Activated CD8-positive, alpha-beta memory T cell treated with anti-CD3 and anti-CD28 coated beads, Interleukin-2, amount 10 ng/mL, durations not matched to agents 7 days and 5 days (primary cell): ENCODE results near the gene NRL. TPM values are rescaled to one million over a fixed set of nuclear protein-coding genes. Genes with fewer than 3 reads are reported as not detected.

Experiments used
- ATAC-seq: fragments of 150-1000 bp; cut with Tn5 transposase; one replicate; pipeline ENCODE4 v1.10.0; 2021; ENCODE audit warnings: moderate library complexity
- CTCF ChIA-PET: fragments of 350-600 bp; sonication (Branson Sonifier 250); formaldehyde crosslinking; loops from one replicate; lab custom pipeline; 2021; ENCODE audit warnings: antibody characterized with exemption; lab: Charles Lee
- DNase-seq: peaks from one replicate; pipeline ENCODE4 v3.0.0-alpha.2; 2020
- H3K27ac Mint-ChIP-seq: one replicate; pipeline ENCODE4 v1.8.0; 2021; ENCODE audit warnings: mild to moderate bottlenecking, mixed read lengths
- H3K27me3 Mint-ChIP-seq: one replicate; pipeline ENCODE4 v1.8.0; 2021; ENCODE audit warnings: mixed read lengths
- H3K36me3 Mint-ChIP-seq: one replicate; pipeline ENCODE4 v1.8.0; 2021; ENCODE audit warnings: mild to moderate bottlenecking, mixed read lengths
- H3K4me1 Mint-ChIP-seq: one replicate; pipeline ENCODE4 v1.8.0; 2021; ENCODE audit warnings: mixed read lengths
- H3K4me3 Mint-ChIP-seq: one replicate; pipeline ENCODE4 v1.8.0; 2021; ENCODE audit warnings: mild to moderate bottlenecking, moderate library complexity, mixed read lengths
- H3K9me3 Mint-ChIP-seq: one replicate; pipeline ENCODE4 v1.8.0; 2022; ENCODE audit warnings: low read depth, mixed read lengths
- total RNA-seq, 2 experiments: library from RNA; stranded (reverse); gene quantifications; one replicate each; pipeline ENCODE4 v1.2.3, GENCODE V29; 2021

The NRL gene
- total RNA-seq, 2 experiments from 2014 or later, result 2.6 to 3.2 TPM

DNA sequence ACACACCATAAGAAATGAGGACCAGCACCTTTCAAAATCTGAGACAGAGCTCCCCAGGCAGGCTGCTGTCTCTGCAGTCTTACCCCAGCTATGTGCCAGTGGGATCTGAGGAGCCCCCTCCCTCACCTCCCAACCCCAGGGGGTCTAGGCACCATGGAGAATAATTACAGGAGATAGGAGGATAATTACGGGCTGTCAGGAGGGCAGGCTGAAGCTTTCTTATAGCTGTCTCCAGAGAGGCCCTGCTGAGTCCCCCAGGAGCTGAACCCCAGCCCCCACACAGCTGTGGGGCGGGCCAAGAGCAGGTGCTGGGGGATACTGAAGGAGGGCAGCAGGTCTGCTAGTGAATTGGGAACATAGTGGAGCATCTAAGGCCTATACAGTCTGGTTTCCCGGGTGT, 36.6 kb downstream of the NRL start:
- Mint-ChIP-seq H3K9me3 (no peaks in the 10 kb centered on the region), H3K27ac (no peak overlapping the region), H3K4me1 (peaks cover 28% of the 10 kb centered on the region), H3K36me3 (no peaks in the 10 kb centered on the region), H3K27me3 (no peaks in the 10 kb centered on the region), H3K4me3 (no peak overlapping the region)
- DNase-seq, result no peak
- CTCF ChIA-PET, result interaction anchor here (0.6 to 1.0 kb wide), 2 partner anchors 12 to 29 kb away, joined by 3 to 5 read pairs; no protein-coding TSS in a partner anchor
- ATAC-seq, result no peak

DNA sequence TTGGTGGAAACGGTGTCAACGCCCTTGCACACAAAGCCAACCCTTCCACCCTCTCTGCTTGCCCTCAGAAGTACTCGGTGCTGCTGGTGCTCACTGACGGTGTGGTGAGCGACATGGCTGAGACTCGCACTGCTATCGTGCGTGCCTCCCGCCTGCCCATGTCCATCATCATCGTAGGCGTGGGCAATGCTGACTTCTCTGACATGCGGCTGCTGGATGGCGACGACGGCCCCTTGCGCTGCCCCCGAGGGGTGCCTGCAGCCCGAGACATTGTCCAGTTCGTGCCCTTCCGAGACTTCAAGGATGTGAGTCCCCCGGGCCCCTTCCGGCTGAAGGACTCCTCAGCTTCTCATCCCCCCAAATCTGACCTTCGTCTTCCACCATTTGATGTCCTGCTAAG, 37.7 kb downstream of the NRL start:
- H3K9me3 Mint-ChIP-seq, result no peaks in the 10 kb centered on the region
- no peaks in the 10 kb centered on the region for H3K36me3 Mint-ChIP-seq
- no peak for ATAC-seq
- peaks cover 27% of the 10 kb centered on the region for H3K4me1 Mint-ChIP-seq
- no peak overlapping the region for H3K4me3 Mint-ChIP-seq
- CTCF ChIA-PET, result interaction anchor here (1.1 kb wide), 1 partner anchor 14 kb away, joined by 3 read pairs; no protein-coding TSS in a partner anchor
- H3K27me3 Mint-ChIP-seq, result no peaks in the 10 kb centered on the region
- DNase-seq, result no peak
- H3K27ac Mint-ChIP-seq, result no peak overlapping the region

DNA sequence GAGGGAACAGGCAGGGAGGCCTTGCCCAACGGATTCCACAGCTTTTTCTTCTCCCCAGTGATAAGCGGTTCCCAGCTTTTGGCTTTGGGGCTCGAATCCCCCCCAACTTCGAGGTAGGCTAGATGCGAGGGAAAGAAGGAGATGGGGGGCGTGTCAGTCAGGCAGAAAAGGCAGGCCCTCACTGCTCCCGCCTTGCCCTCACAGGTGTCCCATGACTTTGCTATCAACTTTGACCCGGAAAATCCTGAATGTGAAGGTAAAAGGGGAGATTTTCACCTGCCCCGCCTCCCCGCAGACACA, 38.5 kb downstream of the NRL start:
- H3K27ac Mint-ChIP-seq, result no peak overlapping the region

DNA sequence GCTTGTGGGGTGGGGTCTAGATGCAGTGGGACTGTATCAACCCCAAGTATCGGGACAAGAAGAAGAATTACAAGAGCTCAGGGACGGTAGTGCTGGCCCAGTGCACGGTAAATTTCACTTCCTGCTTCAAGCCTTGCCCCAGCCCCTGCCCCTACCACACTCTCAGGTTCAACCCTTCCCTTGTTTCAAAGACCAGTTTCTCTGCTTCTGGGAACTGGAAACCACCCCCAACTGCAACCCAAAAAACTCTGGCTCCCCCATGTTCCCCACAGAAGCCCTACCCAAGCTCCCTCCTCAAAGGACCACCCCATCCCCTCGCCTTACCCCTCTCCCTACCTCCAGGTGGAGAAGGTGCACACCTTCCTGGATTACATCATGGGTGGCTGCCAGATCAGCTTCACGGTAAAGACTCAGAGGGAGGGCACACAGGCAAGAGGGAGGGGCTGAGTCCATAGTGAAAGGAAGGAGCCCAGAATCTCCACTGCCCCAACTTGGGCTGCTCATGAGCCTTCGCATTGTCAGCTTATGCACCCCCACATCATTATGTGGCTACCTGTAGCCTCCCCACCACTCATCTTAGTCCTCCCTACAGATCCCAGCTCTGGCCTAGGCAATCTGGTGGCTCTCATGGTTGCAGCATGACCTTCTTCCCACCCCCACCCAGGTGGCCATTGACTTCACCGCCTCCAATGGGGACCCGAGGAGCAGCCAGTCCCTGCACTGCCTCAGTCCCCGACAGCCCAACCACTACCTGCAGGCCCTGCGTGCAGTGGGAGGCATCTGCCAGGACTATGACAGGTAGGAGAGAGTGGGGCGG, 39.1 kb downstream of the NRL start:
- Mint-ChIP-seq H3K9me3 (no peaks in the 10 kb centered on the region), H3K27ac (no peak overlapping the region), H3K27me3 (no peaks in the 10 kb centered on the region), H3K4me3 (no peak overlapping the region), H3K36me3 (no peaks in the 10 kb centered on the region), H3K4me1 (peaks cover 24% of the 10 kb centered on the region)
- DNase-seq, result no peak
- CTCF ChIA-PET, result interaction anchor here (1.4 to 2.2 kb wide), 2 partner anchors 15 to 32 kb away, joined by 7 to 9 read pairs; no protein-coding TSS in a partner anchor
- ATAC-seq, result no peak

More for the DNA sequence above, 38.5 kb downstream of the NRL start:
- Mint-ChIP-seq H3K4me3 (no peak overlapping the region), H3K4me1 (peaks cover 24% of the 10 kb centered on the region), H3K27me3 (no peaks in the 10 kb centered on the region), H3K36me3 (no peaks in the 10 kb centered on the region), H3K9me3 (no peaks in the 10 kb centered on the region)
- ATAC-seq (no peak), DNase-seq (no peak)
- CTCF ChIA-PET, result interaction anchor here (1.1 to 1.4 kb wide), 2 partner anchors 15 to 32 kb away, joined by 3 to 7 read pairs; no protein-coding TSS in a partner anchor

DNA sequence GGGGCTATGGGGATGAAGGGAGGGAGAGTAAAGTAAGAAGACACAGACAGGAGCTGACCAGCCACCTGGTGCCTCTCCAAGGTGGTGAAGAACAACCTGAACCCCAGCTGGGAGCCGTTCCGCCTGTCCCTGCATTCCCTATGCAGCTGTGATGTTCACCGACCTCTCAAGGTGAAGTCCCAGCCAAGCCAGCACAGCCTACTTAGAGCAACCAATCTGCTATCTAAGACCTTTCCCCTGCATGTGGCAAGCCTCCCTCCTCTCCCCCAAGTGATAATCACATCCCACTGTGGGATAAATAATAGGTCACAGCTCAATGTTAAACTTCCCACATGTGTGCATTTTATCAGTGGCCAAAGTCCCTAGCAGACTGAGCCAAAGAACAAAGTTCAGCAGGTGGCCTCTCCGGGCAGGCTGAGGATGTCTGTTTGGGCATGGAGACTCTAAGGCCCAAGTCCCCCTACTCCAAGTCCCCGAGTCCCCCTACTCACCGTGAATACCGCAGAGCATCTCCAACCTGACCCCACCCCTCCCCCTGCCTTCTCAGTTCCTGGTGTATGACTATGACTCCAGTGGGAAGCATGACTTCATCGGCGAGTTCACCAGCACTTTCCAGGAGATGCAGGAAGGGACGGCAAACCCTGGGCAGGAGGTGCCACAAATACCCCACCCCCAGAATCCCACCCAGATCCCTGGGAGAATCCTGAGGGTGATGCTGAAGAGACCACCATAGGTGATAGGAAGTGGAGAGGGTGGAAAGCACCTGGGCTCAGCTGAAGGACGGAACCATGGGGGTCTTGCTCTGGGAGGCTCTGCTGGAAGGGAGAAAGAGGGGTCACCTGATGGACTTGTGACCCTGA, 39.9 kb downstream of the NRL start:
- Mint-ChIP-seq H3K4me3 (no peak overlapping the region), H3K9me3 (no peaks in the 10 kb centered on the region), H3K27ac (no peak overlapping the region), H3K4me1 (peaks cover 18% of the 10 kb centered on the region), H3K36me3 (no peaks in the 10 kb centered on the region), H3K27me3 (peaks cover 3% of the 10 kb centered on the region)
- CTCF ChIA-PET, result interaction anchor here (1.0 to 2.2 kb wide), 4 partner anchors 15 to 33 kb away, joined by 3 to 9 read pairs (median 6); no protein-coding TSS in a partner anchor
- DNase-seq, result no peak
- ATAC-seq, result no peak

DNA sequence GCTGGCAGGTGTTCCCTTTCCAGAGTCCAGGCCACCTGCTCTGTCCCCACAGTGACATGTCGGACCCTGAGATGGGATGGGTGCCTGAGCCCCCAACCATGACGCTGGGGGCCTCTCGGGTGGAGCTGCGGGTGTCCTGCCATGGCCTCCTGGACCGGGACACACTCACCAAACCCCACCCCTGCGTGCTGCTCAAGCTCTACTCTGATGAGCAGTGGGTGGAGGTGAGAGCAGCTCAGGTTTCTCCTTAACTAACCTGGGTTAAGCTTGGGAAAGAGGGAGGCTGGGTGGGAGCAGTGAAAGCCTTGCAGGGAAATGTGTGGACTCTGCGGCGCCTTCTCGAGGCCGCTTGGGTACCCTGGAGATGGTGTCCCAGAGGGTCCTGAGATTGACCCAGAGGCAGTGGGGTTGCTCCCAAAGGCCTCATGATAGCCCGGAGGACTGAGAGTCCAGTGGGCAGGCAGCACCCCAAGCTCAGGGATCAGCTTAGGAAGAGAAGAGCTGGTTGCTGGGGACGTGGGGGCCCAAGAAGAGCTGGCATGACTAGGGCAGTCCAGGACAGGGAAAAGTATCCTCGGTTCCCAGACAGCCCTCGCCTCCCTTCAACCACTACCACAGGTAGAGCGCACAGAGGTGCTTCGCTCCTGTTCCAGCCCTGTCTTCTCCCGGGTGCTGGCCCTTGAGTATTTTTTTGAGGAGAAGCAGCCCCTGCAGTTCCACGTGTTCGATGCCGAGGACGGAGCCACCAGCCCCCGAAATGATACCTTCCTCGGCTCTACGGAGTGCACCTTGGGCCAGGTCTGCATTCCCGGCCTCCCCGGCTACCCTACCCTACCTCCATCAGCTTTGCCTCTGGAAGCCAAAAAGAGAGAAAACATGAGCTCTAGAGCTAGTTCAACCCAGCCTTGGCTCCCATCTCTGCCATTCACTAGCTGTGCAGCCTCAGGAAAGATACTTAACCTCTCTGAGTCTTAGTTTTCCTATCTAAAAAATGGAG, 41.6 kb downstream of the NRL start:
- Mint-ChIP-seq H3K9me3 (no peaks in the 10 kb centered on the region), H3K27ac (no peak overlapping the region), H3K4me1 (peaks cover 18% of the 10 kb centered on the region), H3K27me3 (peaks cover 3% of the 10 kb centered on the region), H3K36me3 (no peaks in the 10 kb centered on the region), H3K4me3 (no peak overlapping the region)
- no peak for ATAC-seq
- CTCF ChIA-PET, result interaction anchor here (0.8 to 1.2 kb wide), 5 partner anchors 15 to 35 kb away, joined by 3 to 4 read pairs (median 3); no protein-coding TSS in a partner anchor
- DNase-seq, result no peak

DNA sequence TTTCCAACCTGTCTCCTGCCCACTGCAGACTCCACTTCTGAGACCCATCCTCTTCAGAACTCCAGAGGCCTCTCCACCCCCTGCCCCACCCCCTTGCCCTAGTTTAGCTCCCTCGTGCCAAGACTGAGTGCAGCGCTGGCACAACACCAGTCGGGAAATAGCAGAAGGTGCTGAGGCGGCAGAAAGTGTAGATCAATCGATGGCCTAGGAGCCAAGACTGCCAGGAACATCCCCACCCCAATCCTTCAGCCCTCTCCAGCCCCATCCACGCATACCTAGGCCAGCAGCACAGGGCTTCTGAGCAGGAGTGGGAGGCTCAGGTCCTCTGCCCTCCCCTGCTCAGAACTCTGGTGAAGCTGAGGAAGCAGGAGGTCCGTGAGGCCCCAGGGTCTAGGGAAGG, 42.3 kb downstream of the NRL start:
- H3K27me3 Mint-ChIP-seq, result peaks cover 3% of the 10 kb centered on the region
- H3K4me3 Mint-ChIP-seq, result no peak overlapping the region
- peaks cover 18% of the 10 kb centered on the region for H3K4me1 Mint-ChIP-seq
- no peaks in the 10 kb centered on the region for H3K9me3 Mint-ChIP-seq
- H3K36me3 Mint-ChIP-seq, result no peaks in the 10 kb centered on the region
- H3K27ac Mint-ChIP-seq, result no peak overlapping the region
- DNase-seq (no peak), ATAC-seq (no peak)
- CTCF ChIA-PET, result interaction anchor here (0.7 to 1.0 kb wide), 4 partner anchors 11 to 36 kb away, joined by 3 read pairs; no protein-coding TSS in a partner anchor

DNA sequence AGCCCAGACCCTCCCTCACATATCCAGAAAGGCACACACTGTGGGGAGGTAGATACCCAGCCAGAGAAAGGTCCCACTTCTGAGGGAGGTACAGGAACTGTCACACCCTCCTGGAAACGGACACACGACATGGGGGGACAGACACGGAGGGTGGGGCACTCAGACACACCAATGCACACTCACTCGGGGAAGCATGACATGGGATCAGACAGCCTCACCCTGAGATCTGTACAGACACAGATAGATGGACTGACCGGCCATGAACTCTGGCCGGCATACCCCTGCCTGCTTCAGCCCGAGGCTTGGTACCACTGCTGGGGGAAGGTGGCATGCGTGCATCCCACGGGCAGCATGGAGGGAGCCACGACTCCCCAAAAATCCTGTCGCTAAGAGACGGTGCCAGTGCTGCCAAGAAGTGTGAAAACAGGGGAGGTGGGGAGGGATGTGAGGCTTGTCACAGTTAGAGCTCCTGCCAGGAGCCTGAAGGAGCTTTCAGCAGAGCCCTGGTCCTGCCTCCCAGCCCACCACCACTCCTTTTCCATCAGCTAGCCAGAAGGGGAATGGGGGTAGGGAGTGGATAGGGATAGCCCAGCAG, 42.8 kb downstream of the NRL start:
- DNase-seq, result no peak
- peaks cover 3% of the 10 kb centered on the region for H3K27me3 Mint-ChIP-seq
- H3K4me3 Mint-ChIP-seq, result no peak overlapping the region
- H3K4me1 Mint-ChIP-seq, result peaks cover 18% of the 10 kb centered on the region
- H3K36me3 Mint-ChIP-seq, result no peaks in the 10 kb centered on the region
- H3K27ac Mint-ChIP-seq, result no peak overlapping the region
- H3K9me3 Mint-ChIP-seq, result no peaks in the 10 kb centered on the region
- CTCF ChIA-PET, result interaction anchor here (0.7 to 1.8 kb wide), 4 partner anchors 8 to 18 kb away, joined by 3 to 5 read pairs (median 3); no protein-coding TSS in a partner anchor
- ATAC-seq, result no peak

DNA sequence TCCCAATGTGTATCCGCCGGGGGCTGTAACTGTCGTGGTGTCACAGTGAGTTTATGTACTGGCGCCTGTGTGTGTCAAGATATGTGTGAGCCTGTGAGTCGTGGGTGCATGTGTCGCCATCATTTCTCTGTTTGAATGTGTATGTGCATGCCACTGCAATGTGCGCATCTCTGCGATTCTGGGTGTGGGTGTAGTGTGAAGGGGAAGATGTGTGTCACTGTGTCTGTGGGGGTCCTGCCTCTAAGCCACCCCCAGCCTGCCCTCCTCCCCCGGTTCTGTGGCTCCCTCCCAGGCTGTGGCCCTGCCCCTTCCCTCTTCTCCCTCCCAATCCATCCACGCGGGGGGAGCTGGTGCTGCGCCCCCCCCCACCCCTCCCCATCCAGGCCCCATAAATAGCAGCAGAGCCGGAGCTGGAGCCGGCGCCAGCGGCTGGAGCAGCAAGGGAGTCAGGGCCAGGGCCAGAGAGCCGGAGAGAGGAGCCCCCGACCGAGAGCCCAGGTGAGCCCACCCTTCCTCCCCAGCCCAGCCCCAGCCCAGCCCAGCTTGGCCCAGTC, 43.5 kb downstream of the NRL start, which contains the start of gene CPNE6:
Gene CPNE6 (plus strand): TSS at position 419 of the 554 bp plus-strand sequence. CDS start 1,375 bp downstream, outside the sequence.
- ATAC-seq (no peak), DNase-seq (no peak)
- Mint-ChIP-seq H3K36me3 (no peaks in the 10 kb centered on the region), H3K9me3 (no peaks in the 10 kb centered on the region), H3K27ac (no peak within 1 kb of the TSS), H3K4me1 (peaks cover 15% of the 10 kb centered on the region), H3K27me3 (peaks cover 3% of the 10 kb centered on the region), H3K4me3 (no peak within 1 kb of the TSS)
- CTCF ChIA-PET, result interaction anchor here (1.8 to 2.1 kb wide), 2 partner anchors 9 to 13 kb away, joined by 5 to 11 read pairs; no protein-coding TSS in a partner anchor

DNA sequence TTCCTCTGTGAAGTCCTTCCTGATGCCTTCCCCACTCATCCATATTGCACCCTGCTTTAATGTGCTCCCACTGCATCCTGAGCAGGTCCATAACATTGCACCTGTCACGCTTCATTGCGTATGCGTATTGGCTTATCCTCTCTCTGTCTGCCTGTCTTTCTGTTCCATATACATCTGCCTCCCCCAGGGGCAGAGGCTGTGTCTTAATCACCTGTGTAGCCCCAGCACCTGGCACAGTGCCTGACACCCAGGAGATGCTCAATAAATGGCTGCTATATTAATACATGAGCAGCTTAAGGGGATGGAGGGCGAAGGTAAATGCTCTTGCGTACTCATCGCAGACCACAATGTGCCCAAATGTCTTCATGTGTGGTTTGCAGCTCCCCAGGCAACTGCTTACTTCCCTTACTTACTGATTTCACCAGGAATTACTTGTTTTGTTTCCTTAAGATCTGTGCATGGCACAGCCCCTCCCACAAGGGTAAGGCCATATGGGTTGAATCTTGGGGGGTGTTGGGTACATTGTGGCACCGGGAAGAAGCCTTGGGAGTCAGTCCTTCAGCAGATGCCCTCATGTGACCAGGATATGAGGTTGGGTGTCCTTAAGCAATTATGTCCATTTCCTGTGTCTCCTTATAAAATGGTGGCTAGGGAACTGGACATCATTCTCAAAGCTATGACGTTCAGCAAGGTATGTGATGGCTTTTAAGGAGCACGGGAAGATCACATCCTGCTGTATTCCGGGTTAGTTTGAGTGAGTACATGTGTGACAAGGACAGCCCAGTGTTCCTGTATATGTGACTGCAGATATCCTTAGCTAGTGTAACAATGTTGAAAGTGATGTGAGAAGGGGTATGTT, 44.2 kb downstream of the NRL start:
- no peaks in the 10 kb centered on the region for H3K9me3 Mint-ChIP-seq
- peaks cover 8% of the 10 kb centered on the region for H3K4me1 Mint-ChIP-seq
- H3K27me3 Mint-ChIP-seq, result peaks cover 3% of the 10 kb centered on the region
- no peaks in the 10 kb centered on the region for H3K36me3 Mint-ChIP-seq
- DNase-seq (no peak), ATAC-seq (no peak)
- no peak overlapping the region for H3K4me3 Mint-ChIP-seq
- H3K27ac Mint-ChIP-seq, result no peak overlapping the region
- CTCF ChIA-PET, result interaction anchor here (1.1 to 2.1 kb wide), 4 partner anchors 10 to 20 kb away, joined by 3 to 11 read pairs (median 5); partner anchors contain the start of gene CARMIL3

DNA sequence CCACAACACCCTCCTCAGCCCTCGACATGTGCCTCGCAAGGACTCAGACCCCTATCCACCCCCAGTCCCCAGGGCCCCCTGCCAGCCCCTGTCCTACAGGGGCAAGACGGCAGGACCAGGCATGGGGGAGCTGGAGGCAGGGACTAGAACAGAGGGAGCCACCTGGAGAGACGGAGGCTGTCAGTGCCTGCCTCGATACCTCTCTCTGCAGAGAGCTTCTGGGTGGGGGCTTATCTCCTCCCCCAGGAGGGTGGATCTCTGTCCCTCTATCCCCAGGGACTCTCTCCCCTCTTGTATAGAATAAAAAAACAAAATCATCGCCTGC, 45.4 kb downstream of the NRL start:
- CTCF ChIA-PET, result interaction anchor here (1.1 to 2.1 kb wide), 3 partner anchors 11 to 21 kb away, joined by 3 to 11 read pairs (median 5); partner anchors contain the start of gene CARMIL3
- no peak overlapping the region for H3K4me3 Mint-ChIP-seq
- no peak for DNase-seq
- no peaks in the 10 kb centered on the region for H3K9me3 Mint-ChIP-seq
- H3K27ac Mint-ChIP-seq, result no peak overlapping the region
- no peaks in the 10 kb centered on the region for H3K36me3 Mint-ChIP-seq
- peaks cover 3% of the 10 kb centered on the region for H3K27me3 Mint-ChIP-seq
- ATAC-seq, result no peak
- peaks cover 3% of the 10 kb centered on the region for H3K4me1 Mint-ChIP-seq
